GM12878 (cell line): ENCODE measurements around the gene PRM3. TPM values are rescaled to one million over a fixed set of nuclear protein-coding genes. Genes with fewer than 3 reads are reported as not detected.

Experiments used
- ATAC-seq: fragments of 200-7000 bp; cut with Tn5 transposase; 3 replicates; pipeline ENCODE4 v1.9.1; 2020; ENCODE audit warnings: mild to moderate bottlenecking, moderate library complexity
- BruUV-seq: library from RNA; stranded (reverse); fragments of 400-500 nt; replicated peaks from 2 replicates; lab custom pipeline; 2021; lab: Mats Ljungman, UMichigan
- CTCF ChIA-PET: fragments of 300-600 bp; sonication (Branson Sonifier 250); formaldehyde crosslinking; extraction: SDS; loops from one replicate; lab custom pipeline; 2021; ENCODE audit warnings: inconsistent platforms; lab: Yijun Ruan, JAX
- POLR2A ChIA-PET: fragments of 350-600 bp; formaldehyde crosslinking; extraction: SDS; loops from one replicate; lab custom pipeline; 2021; ENCODE audit warnings: inconsistent platforms; lab: Charles Lee
- RAD21 ChIA-PET: fragments of 300-600 bp; sonication (Branson Sonifier 250); formaldehyde crosslinking; loops from one replicate; lab custom pipeline; 2023; ENCODE audit warnings: antibody characterized with exemption; ENCODE audit not compliant: unreplicated experiment; lab: Charles Lee
- SMC1A ChIA-PET: fragments of 300-600 bp; sonication (Branson Sonifier 250); formaldehyde crosslinking; loops from one replicate; lab custom pipeline; 2023; ENCODE audit not compliant: unreplicated experiment, uncharacterized antibody; lab: Charles Lee
- DNase-seq: peaks from one replicate; pipeline ENCODE4 v3.0.0-alpha.2; 2011; ENCODE audit warnings: low read depth, low spot score
- FAIRE-seq: peaks from 3 replicates; lab custom pipeline; 2011; peaks lifted over from hg19 to GRCh38; lab: Jason Lieb, UNC
- H2AFZ ChIP-seq: 2 replicates; pipeline ENCODE4 v1.6.0; 2011; ENCODE audit warnings: low read depth, low read length, control low read depth; ENCODE audit not compliant: control insufficient read depth
- H3K27ac ChIP-seq: 2 replicates; pipeline ENCODE4 v1.5.1; 2011; ENCODE audit warnings: control low read depth; ENCODE audit not compliant: control insufficient read depth, insufficient read depth
- H3K27me3 ChIP-seq, 2 experiments: replicated peaks in 1 of 2; 2 replicates each; pipeline versions ENCODE4 v1.6.0 to v1.6.1; 2011; ENCODE audit warnings: low read length in 1 of 2; ENCODE audit not compliant: control insufficient read depth in 2 of 2, insufficient read depth in 2 of 2
- H3K36me3 ChIP-seq, 2 experiments: 2 replicates each; pipeline ENCODE4 v1.5.1; 2011; ENCODE audit warnings: low read length in 1 of 2; ENCODE audit not compliant: control insufficient read depth in 2 of 2, insufficient read depth in 2 of 2
- H3K4me1 ChIP-seq: 2 replicates; pipeline ENCODE4 v1.6.1; 2011; ENCODE audit warnings: mild to moderate bottlenecking, low read length, moderate library complexity, mixed read lengths; ENCODE audit not compliant: control insufficient read depth, insufficient read depth
- H3K4me2 ChIP-seq: 2 replicates; pipeline ENCODE4 v1.6.0; 2011; ENCODE audit warnings: control low read depth; ENCODE audit not compliant: control insufficient read depth, insufficient read depth
- H3K4me3 ChIP-seq: fragments of 200-600 bp; sonication (generic); 2 replicates; pipeline ENCODE4 v1.5.1; 2016
- H3K79me2 ChIP-seq: 2 replicates; pipeline ENCODE4 v1.6.0; 2011; ENCODE audit warnings: low read length; ENCODE audit not compliant: control insufficient read depth, insufficient read depth
- H3K9ac ChIP-seq: 2 replicates; pipeline ENCODE4 v1.8.0; 2011; ENCODE audit warnings: low read length, control low read depth, mixed read lengths; ENCODE audit not compliant: control insufficient read depth, insufficient read depth
- H3K9me3 ChIP-seq: replicated peaks from 3 replicates; pipeline ENCODE4 v1.5.1; 2011; ENCODE audit warnings: mild to moderate bottlenecking, low read length; ENCODE audit not compliant: control insufficient read depth, insufficient read depth
- H4K20me1 ChIP-seq: 2 replicates; pipeline ENCODE4 v1.6.0; 2011; ENCODE audit not compliant: control insufficient read depth, insufficient read depth
- EED ChIP-seq: sonication (generic); IDR thresholded peaks from 2 replicates; pipeline ENCODE4 v1.6.1; 2016; ENCODE audit warnings: antibody characterized with exemption, low read depth
- KDM1A ChIP-seq: fragments of 200-600 bp; sonication (generic); IDR thresholded peaks from 2 replicates; pipeline ENCODE4 v1.6.1; 2016; ENCODE audit warnings: borderline replicate concordance
- MTA2 ChIP-seq: fragments of 450-650 bp; IDR thresholded peaks from 2 replicates; pipeline ENCODE4 v1.6.1; 2016; ENCODE audit warnings: low read depth, mild to moderate bottlenecking, moderate library complexity
- TBL1XR1 ChIP-seq: IDR thresholded peaks from 2 replicates; pipeline ENCODE4 v1.6.1; 2012; ENCODE audit warnings: low read depth, low read length, improper control_type of control experiment
- TCF7 ChIP-seq: IDR thresholded peaks from 2 replicates; pipeline ENCODE4 v1.6.1; 2014; ENCODE audit warnings: antibody characterized with exemption, borderline replicate concordance
- WGBS: methylation state at CpG from one replicate; pipeline ENCODE4 v1.1.6; 2016; ENCODE audit warnings: low lambda C conversion rate; ENCODE audit not compliant: insufficient replicate concordance, insufficient coverage; ENCODE audit errors: missing lambda C conversion rate; 5-methylcytosine and 5-hydroxymethylcytosine counted together
- in situ Hi-C: fragments of 300-500 bp; cut with MboI; formaldehyde crosslinking; loops from 9 replicates; pipeline ENCODE4 v1.14.3; 2018; ENCODE audit warnings: mixed read lengths
- intact Hi-C: fragments of 100-400 bp; cut with micrococcal nuclease; formaldehyde crosslinking; loops from one replicate; pipeline ENCODE4 v1.14.2; 2022; ENCODE audit not compliant: unreplicated experiment
- polyA plus RNA-seq, 11 experiments: library from polyadenylated mRNA; depleted of rRNA in 4 of 11; unstranded in 6 of 11; stranded (reverse) in 5 of 11; fragments of >200 nt; fragmentation: Nextera tagmentation in 4 of 11; fragmentation: Illumina TruSeq in 1 of 11; extraction: Ambion mirVana in 4 of 11; extraction: Trizol in 1 of 11; gene quantifications; 1 replicate in 1 of 11; 2 replicates in 10 of 11; pipeline versions ENCODE4 v1.2.1 to v1.2.3, GENCODE V29; 2011 to 2016; ENCODE audit warnings: inconsistent platforms in 2 of 11, missing spikeins in 2 of 11, low read depth in 1 of 11
- total RNA-seq, 4 experiments: library from RNA; depleted of rRNA in 3 of 4; stranded (reverse); fragments of >200 nt in 3 of 4; fragmentation: Illumina TruSeq in 1 of 4; extraction: Trizol in 1 of 4; gene quantifications; 2 replicates each; pipeline versions ENCODE4 v1.2.1 to v1.2.3, GENCODE V29; 2013 to 2021
- TF ChIP-seq, protein P1 (sequence below): fragments of 450-650 bp; IDR thresholded peaks from 2 replicates; pipeline ENCODE4 v1.6.1; 2017; ENCODE audit warnings: mild to moderate bottlenecking
- TF ChIP-seq, protein P2 (sequence below): fragments of 450-650 bp; IDR thresholded peaks from 2 replicates; pipeline ENCODE4 v1.6.1; 2018; ENCODE audit warnings: mild to moderate bottlenecking, low read depth, moderate library complexity; ENCODE audit not compliant: partially characterized antibody

PRM3 gene
- total and polyA plus RNA-seq, 10 of the 15 experiments (the other 5 are each of a cell fraction or from before 2014, with no cell fraction given): not detected

DNA sequence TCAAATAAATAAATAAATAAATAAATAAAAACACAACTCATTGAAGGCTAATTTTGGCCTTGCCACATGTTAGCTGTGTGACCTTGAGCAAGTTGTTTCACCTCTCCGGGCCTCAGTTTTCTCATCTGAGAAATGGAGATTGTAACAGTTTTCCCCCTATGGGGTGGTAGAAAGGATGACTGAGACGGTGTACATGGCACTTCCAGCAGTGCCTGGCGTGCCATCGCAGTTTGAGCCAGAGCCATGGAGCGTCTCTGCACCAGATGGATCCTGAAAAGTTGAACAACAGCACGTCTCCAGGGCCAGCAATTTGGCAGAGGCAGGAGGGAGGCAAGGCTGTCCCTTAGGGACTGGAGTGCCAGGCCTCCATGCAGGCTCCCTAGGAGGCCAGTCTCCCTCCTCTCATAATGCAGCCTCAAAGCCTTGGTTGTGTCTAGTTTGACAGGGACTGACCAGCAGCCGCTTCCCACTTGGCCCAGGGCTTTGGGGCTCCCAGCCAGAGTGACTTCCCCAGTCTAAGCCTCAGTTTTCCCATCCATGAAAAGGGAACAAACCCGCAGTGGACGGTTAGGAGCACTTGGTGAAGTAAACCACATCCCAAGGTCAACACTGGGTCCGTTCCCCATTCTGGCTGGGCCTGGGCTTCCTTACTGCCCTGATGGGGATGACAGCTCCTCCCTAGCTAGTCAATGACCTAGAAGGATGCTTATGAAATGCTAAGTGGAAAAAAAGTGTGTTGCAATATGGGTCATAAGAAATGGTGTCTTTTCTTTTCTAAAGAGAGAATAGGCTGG is 36.8 kb downstream of the PRM3 start:
- ATAC-seq (no peak), DNase-seq (no peak), FAIRE-seq (no peak)
- intact Hi-C loops: no loop called here
- H3K79me2 ChIP-seq: no peaks in the 10 kb centered on the region
- SMC1A ChIA-PET: interaction anchor here (0.9 to 2.2 kb wide), 8 partner anchors 9 to 62 kb away, joined by 3 to 12 read pairs (median 4); partner anchors contain the start of gene SOCS1
- H3K27ac ChIP-seq: no peak overlapping the region
- TF ChIP-seq KDM1A (no peak), EED (no peak), MTA2 (no peak), TBL1XR1 (no peak), TCF7 (no peak)
- TF ChIP-seq, protein P1, sequence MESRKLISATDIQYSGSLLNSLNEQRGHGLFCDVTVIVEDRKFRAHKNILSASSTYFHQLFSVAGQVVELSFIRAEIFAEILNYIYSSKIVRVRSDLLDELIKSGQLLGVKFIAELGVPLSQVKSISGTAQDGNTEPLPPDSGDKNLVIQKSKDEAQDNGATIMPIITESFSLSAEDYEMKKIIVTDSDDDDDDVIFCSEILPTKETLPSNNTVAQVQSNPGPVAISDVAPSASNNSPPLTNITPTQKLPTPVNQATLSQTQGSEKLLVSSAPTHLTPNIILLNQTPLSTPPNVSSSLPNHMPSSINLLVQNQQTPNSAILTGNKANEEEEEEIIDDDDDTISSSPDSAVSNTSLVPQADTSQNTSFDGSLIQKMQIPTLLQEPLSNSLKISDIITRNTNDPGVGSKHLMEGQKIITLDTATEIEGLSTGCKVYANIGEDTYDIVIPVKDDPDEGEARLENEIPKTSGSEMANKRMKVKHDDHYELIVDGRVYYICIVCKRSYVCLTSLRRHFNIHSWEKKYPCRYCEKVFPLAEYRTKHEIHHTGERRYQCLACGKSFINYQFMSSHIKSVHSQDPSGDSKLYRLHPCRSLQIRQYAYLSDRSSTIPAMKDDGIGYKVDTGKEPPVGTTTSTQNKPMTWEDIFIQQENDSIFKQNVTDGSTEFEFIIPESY: no peak
- TF ChIP-seq, protein P2, sequence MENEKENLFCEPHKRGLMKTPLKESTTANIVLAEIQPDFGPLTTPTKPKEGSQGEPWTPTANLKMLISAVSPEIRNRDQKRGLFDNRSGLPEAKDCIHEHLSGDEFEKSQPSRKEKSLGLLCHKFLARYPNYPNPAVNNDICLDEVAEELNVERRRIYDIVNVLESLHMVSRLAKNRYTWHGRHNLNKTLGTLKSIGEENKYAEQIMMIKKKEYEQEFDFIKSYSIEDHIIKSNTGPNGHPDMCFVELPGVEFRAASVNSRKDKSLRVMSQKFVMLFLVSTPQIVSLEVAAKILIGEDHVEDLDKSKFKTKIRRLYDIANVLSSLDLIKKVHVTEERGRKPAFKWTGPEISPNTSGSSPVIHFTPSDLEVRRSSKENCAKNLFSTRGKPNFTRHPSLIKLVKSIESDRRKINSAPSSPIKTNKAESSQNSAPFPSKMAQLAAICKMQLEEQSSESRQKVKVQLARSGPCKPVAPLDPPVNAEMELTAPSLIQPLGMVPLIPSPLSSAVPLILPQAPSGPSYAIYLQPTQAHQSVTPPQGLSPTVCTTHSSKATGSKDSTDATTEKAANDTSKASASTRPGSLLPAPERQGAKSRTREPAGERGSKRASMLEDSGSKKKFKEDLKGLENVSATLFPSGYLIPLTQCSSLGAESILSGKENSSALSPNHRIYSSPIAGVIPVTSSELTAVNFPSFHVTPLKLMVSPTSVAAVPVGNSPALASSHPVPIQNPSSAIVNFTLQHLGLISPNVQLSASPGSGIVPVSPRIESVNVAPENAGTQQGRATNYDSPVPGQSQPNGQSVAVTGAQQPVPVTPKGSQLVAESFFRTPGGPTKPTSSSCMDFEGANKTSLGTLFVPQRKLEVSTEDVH: no peak
- H3K9ac ChIP-seq: no peak overlapping the region
- POLR2A ChIA-PET: interaction anchor here (0.6 to 3.1 kb wide), 9 partner anchors 10 to 79 kb away, joined by 3 to 12 read pairs (median 6); partner anchors contain the start of gene SOCS1
- BruUV-seq: no TSS peak
- peaks cover 22% of the 10 kb centered on the region for H3K4me1 ChIP-seq
- no peaks in the 10 kb centered on the region for H4K20me1 ChIP-seq
- no peak overlapping the region for H3K4me3 ChIP-seq
- no peaks in the 10 kb centered on the region for H3K27me3 ChIP-seq
- H3K4me2 ChIP-seq: no peak overlapping the region
- RAD21 ChIA-PET: interaction anchor here (0.9 to 2.3 kb wide), 5 partner anchors 9 to 19 kb away, joined by 3 to 7 read pairs (median 3); no protein-coding TSS in a partner anchor
- CTCF ChIA-PET: interaction anchor here (0.6 to 1.9 kb wide), 6 partner anchors 16 to 272 kb away, joined by 3 to 7 read pairs (median 4); partner anchors contain the start of gene SOCS1
- in situ Hi-C loops: no loop called here
- WGBS: 70% methylated on average over 10 of the region's 10 CpGs
- no peak overlapping the region for H2AFZ ChIP-seq
- no peaks in the 10 kb centered on the region for H3K36me3 ChIP-seq
- H3K9me3 ChIP-seq: no peaks in the 10 kb centered on the region
